Neuron (in vitro differentiated cells): ENCODE results near the gene PHF13.
"Not testable (repeated sequence)": the region's sequence is repeated elsewhere in the genome, so short reads cannot be mapped to it uniquely, and the experiment has no call there.

Experiments
- H2AFZ ChIP-seq: one replicate; pipeline ENCODE4 v1.6.1; 2013; ENCODE audit warnings: low read depth, mild to moderate bottlenecking, inconsistent platforms, low read length, moderate library complexity
- H3K27me3 ChIP-seq: one replicate; pipeline ENCODE4 v1.6.1; 2013; ENCODE audit warnings: low read length; ENCODE audit not compliant: insufficient read depth
- H3K36me3 ChIP-seq: one replicate; pipeline ENCODE4 v1.6.1; 2013; ENCODE audit warnings: low read length; ENCODE audit not compliant: insufficient read depth
- H3K4me1 ChIP-seq: one replicate; pipeline ENCODE4 v1.6.1; 2013; ENCODE audit warnings: low read length; ENCODE audit not compliant: insufficient read depth
- H3K4me3 ChIP-seq: 2 replicates; pipeline ENCODE4 v1.5.1; 2013; ENCODE audit warnings: mild to moderate bottlenecking, low read length, moderate library complexity
- H3K9me3 ChIP-seq: one replicate; pipeline ENCODE4 v1.6.1; 2013; ENCODE audit warnings: low read length

PHF13 gene

GRCh38 chr1:6657138-6657537, 43.6 kb downstream of the PHF13 start:
- peaks cover 10% of the 10 kb centered on the region for H3K4me1 ChIP-seq
- peaks cover 19% of the 10 kb centered on the region for H3K36me3 ChIP-seq
- no peaks in the 10 kb centered on the region for H3K9me3 ChIP-seq

GRCh38 chr1:6658359-6659060, 45.0 kb downstream of the PHF13 start:
- peaks cover 7% of the 10 kb centered on the region for H3K4me1 ChIP-seq
- no peak overlapping the region for H2AFZ ChIP-seq
- no peak overlapping the region for H3K4me3 ChIP-seq
- H3K27me3 ChIP-seq = no peaks in the 10 kb centered on the region
- peaks cover 17% of the 10 kb centered on the region for H3K36me3 ChIP-seq
- H3K9me3 ChIP-seq = no peaks in the 10 kb centered on the region

More at GRCh38 chr1:6657138-6657537, 43.6 kb downstream of the PHF13 start:
- Histone ChIP-seq H3K4me3 (no peak overlapping the region), H2AFZ (no peak overlapping the region), H3K27me3 (no peaks in the 10 kb centered on the region)

GRCh38 chr1:6660415-6661049, 47.0 kb downstream of the PHF13 start:
- peaks cover 22% of the 10 kb centered on the region for H3K36me3 ChIP-seq
- H3K4me1 ChIP-seq = peaks cover 4% of the 10 kb centered on the region
- H3K27me3 ChIP-seq = no peaks in the 10 kb centered on the region
- no peaks in the 10 kb centered on the region for H3K9me3 ChIP-seq
- no peak overlapping the region for H2AFZ ChIP-seq
- H3K4me3 ChIP-seq = no peak overlapping the region

DNA sequence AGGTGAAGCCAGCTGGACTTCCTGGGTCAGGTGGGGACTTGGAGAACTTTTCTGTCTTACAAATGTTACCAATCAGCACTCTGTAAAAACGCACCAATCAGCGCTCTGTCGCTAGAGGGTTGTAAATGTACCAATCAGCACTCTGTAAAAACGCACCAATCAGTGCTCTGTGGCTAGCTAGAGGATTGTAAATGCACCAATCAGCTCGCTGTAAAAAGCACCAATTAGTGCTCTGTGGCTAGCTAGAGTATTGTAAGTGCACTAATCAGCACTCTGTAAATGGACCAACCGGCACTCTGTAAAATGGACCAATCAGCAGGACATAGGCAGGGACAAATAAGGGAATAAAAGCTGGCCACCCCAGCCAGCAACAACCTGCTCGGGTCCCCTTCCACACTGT, 48.9 kb downstream of the PHF13 start:
- not testable (repeated sequence) for H3K4me3 ChIP-seq, H3K4me1 ChIP-seq, H3K9me3 ChIP-seq, H3K27me3 ChIP-seq, H2AFZ ChIP-seq
- peaks cover 36% of the 10 kb centered on the region for H3K36me3 ChIP-seq

GRCh38 chr1:6666696-6667095, 53.2 kb downstream of the PHF13 start:
- Histone ChIP-seq H3K27me3 (no peaks in the 10 kb centered on the region), H3K4me1 (no peaks in the 10 kb centered on the region), H3K36me3 (peaks cover 33% of the 10 kb centered on the region), H3K9me3 (no peaks in the 10 kb centered on the region), H2AFZ (no peak overlapping the region), H3K4me3 (no peak overlapping the region)

- no peak overlapping the region for H3K4me3 ChIP-seq
- H2AFZ ChIP-seq = no peak overlapping the region
- peaks cover 35% of the 10 kb centered on the region for H3K36me3 ChIP-seq
- no peaks in the 10 kb centered on the region for H3K9me3 ChIP-seq
- H3K4me1 ChIP-seq = no peaks in the 10 kb centered on the region
- H3K27me3 ChIP-seq = no peaks in the 10 kb centered on the region
Observed at GRCh38 chr1:6667139-6667538, 53.6 kb downstream of the PHF13 start.

GRCh38 chr1:6668503-6668902, 55.0 kb downstream of the PHF13 start:
- Histone ChIP-seq H2AFZ (no peak overlapping the region), H3K4me1 (no peaks in the 10 kb centered on the region), H3K9me3 (no peaks in the 10 kb centered on the region), H3K4me3 (no peak overlapping the region), H3K36me3 (peaks cover 27% of the 10 kb centered on the region), H3K27me3 (no peaks in the 10 kb centered on the region)

GRCh38 chr1:6672558-6672957, 59.0 kb downstream of the PHF13 start:
- no peak overlapping the region for H2AFZ ChIP-seq
- H3K4me1 ChIP-seq = no peaks in the 10 kb centered on the region
- no peaks in the 10 kb centered on the region for H3K9me3 ChIP-seq
- no peaks in the 10 kb centered on the region for H3K27me3 ChIP-seq
- H3K36me3 ChIP-seq = peaks cover 34% of the 10 kb centered on the region
- no peak overlapping the region for H3K4me3 ChIP-seq
